Liver (tissue), 9 donors: ENCODE data around the gene RAB9B. TPM values are rescaled to one million over a fixed set of nuclear protein-coding genes. Genes with fewer than 3 reads are reported as not detected.

ENCODE experiments used
- DNase-seq: peaks from one replicate; pipeline ENCODE4 v3.0.0-alpha.2; 2017; ENCODE audit warnings: low spot score
- H3K27ac ChIP-seq, 2 donors: one replicate each; pipeline ENCODE4 v1.7.0; 2013; ENCODE audit warnings: inconsistent platforms in 2 of 2, low read length in 2 of 2, control low read depth in 1 of 2, low read depth in 1 of 2, mild to moderate bottlenecking in 1 of 2
- H3K27me3 ChIP-seq, 4 donors: one replicate each; pipeline versions ENCODE4 v1.6.1 to v1.7.0; 2013; ENCODE audit warnings: low read length in 3 of 4, inconsistent platforms in 1 of 4, mild to moderate bottlenecking in 1 of 4, moderate library complexity in 1 of 4; ENCODE audit not compliant: control insufficient read depth in 4 of 4, insufficient read depth in 4 of 4
- H3K36me3 ChIP-seq, 4 donors: one replicate each; pipeline versions ENCODE4 v1.6.1 to v1.7.0; 2013; ENCODE audit warnings: low read length in 3 of 4, mild to moderate bottlenecking in 3 of 4, low read depth in 1 of 4, moderate library complexity in 1 of 4; ENCODE audit not compliant: control insufficient read depth in 4 of 4, insufficient read depth in 3 of 4
- H3K4me1 ChIP-seq, 4 donors: one replicate each; pipeline versions ENCODE4 v1.6.1 to v1.7.0; 2013; ENCODE audit warnings: low read length in 3 of 4, mild to moderate bottlenecking in 3 of 4, moderate library complexity in 1 of 4; ENCODE audit not compliant: control insufficient read depth in 4 of 4, insufficient read depth in 4 of 4
- H3K4me3 ChIP-seq, 3 donors: one replicate each; pipeline versions ENCODE4 v1.6.1 to v1.7.0; 2013; ENCODE audit warnings: low read length in 3 of 3, control low read depth in 1 of 3, low read depth in 1 of 3, mild to moderate bottlenecking in 1 of 3
- H3K9ac ChIP-seq, 2 donors: one replicate each; pipeline ENCODE4 v1.7.0; 2013; ENCODE audit warnings: low read length in 2 of 2, mild to moderate bottlenecking in 2 of 2, moderate library complexity in 2 of 2, control low read depth in 1 of 2, low read depth in 1 of 2
- H3K9me3 ChIP-seq, 4 donors: one replicate each; pipeline versions ENCODE4 v1.6.1 to v1.7.0; 2013; ENCODE audit warnings: low read length in 3 of 4; ENCODE audit not compliant: control insufficient read depth in 4 of 4
- CTCF ChIP-seq: fragments of 150-350 bp; IDR thresholded peaks from 2 replicates; pipeline ENCODE4 v1.5.1; 2017; ENCODE audit warnings: improper control_type of control experiment, low read depth, low read length; ENCODE audit not compliant: missing input control
- FOXA1 ChIP-seq: IDR thresholded peaks from 2 replicates; pipeline ENCODE4 v1.6.1; 2016; ENCODE audit warnings: antibody characterized with exemption
- FOXA2 ChIP-seq: IDR thresholded peaks from 2 replicates; pipeline ENCODE4 v1.6.1; 2016; ENCODE audit warnings: antibody characterized with exemption
- GABPA ChIP-seq, 2 donors: IDR thresholded peaks in 1 of 2; conservative IDR thresholded peaks in 1 of 2; 2 replicates each; pipeline ENCODE4 v1.6.1; 2016; ENCODE audit warnings: antibody characterized with exemption in 2 of 2, mild to moderate bottlenecking in 1 of 2, moderate library complexity in 1 of 2
- HNF4A ChIP-seq, 2 donors: conservative IDR thresholded peaks; 2 replicates each; pipeline ENCODE4 v1.6.1; 2016; ENCODE audit warnings: antibody characterized with exemption in 2 of 2, mild to moderate bottlenecking in 2 of 2
- HNF4G ChIP-seq: IDR thresholded peaks from 2 replicates; pipeline ENCODE4 v1.6.1; 2016; ENCODE audit warnings: antibody characterized with exemption
- JUND ChIP-seq, 2 donors: IDR thresholded peaks; 2 replicates each; pipeline ENCODE4 v1.6.1; 2016; ENCODE audit warnings: antibody characterized with exemption in 2 of 2
- MAX ChIP-seq: IDR thresholded peaks from 2 replicates; pipeline ENCODE4 v1.6.1; 2016; ENCODE audit warnings: antibody characterized with exemption
- NR2F2 ChIP-seq: IDR thresholded peaks from 2 replicates; pipeline ENCODE4 v1.6.1; 2016; ENCODE audit warnings: antibody characterized with exemption
- REST ChIP-seq: IDR thresholded peaks from 2 replicates; pipeline ENCODE4 v1.6.1; 2016; ENCODE audit warnings: antibody characterized with exemption, mild to moderate bottlenecking
- RXRA ChIP-seq, 2 donors: IDR thresholded peaks; 2 replicates each; pipeline ENCODE4 v1.6.1; 2017 to 2018; ENCODE audit warnings: antibody characterized with exemption in 2 of 2, mild to moderate bottlenecking in 1 of 2
- SP1 ChIP-seq: IDR thresholded peaks from 2 replicates; pipeline ENCODE4 v1.6.1; 2018; ENCODE audit warnings: antibody characterized with exemption, mild to moderate bottlenecking
- TAF1 ChIP-seq: conservative IDR thresholded peaks from 2 replicates; pipeline ENCODE4 v1.6.1; 2016; ENCODE audit warnings: antibody characterized with exemption, mild to moderate bottlenecking
- ZBTB33 ChIP-seq: IDR thresholded peaks from 2 replicates; pipeline ENCODE4 v1.6.1; 2016; ENCODE audit warnings: antibody characterized with exemption
- WGBS: extraction: QIAGEN DNeasy Blood & Tissue Kit; methylation state at CpG from one replicate; pipeline ENCODE4 v1.1.7; 2013; 5-methylcytosine and 5-hydroxymethylcytosine counted together
- polyA plus RNA-seq, 2 donors: library from polyadenylated mRNA; stranded (reverse) in 1 of 2; unstranded in 1 of 2; fragments of 200-250 nt in 1 of 2; fragments of >200 nt in 1 of 2; fragmentation: Nextera tagmentation in 1 of 2; extraction: Ambion mirVana in 1 of 2; gene quantifications; one replicate each; pipeline versions ENCODE4 v1.2.1 to v1.2.3, GENCODE V29; 2013 to 2015
- total RNA-seq, 2 donors: library from RNA; depleted of rRNA; stranded (reverse); fragments of >200 nt; gene quantifications; one replicate each; pipeline ENCODE4 v1.2.3, GENCODE V29; 2014
- donor health status: healthy.
- donor health status: healthy.
- donor health status: healthy.
- donor health status: healthy.
- donor health status: healthy.

RAB9B gene
- total and polyA plus RNA-seq, 4 donors = 0.07 to 0.51 (median 0.23) TPM

GRCh38 chrX:103791826-103792485 lies 40.1 kb downstream of the RAB9B start:
- no peak for DNase-seq
- no peaks in the 10 kb centered on the region for H3K36me3 ChIP-seq
- TF ChIP-seq CTCF (no peak), TAF1 (no peak), ZBTB33 (no peak), NR2F2 (no peak), REST (no peak), GABPA (IDR thresholded peaks at IDR 0.05 in 1 of 2, conservative IDR thresholded peaks at IDR 0.05 in 1 of 2) (no peak), MAX (no peak), FOXA2 (no peak), JUND (IDR thresholded peaks at IDR 0.05) (no peak), FOXA1 (no peak)
- peaks cover 0 to 7% (median 2%) of the 10 kb centered on the region in 4 donors for H3K27me3 ChIP-seq
- H3K9ac ChIP-seq = no peak overlapping the region
- H3K4me3 ChIP-seq = no peak overlapping the region
- H3K4me1 ChIP-seq = no peaks in the 10 kb centered on the region
- WGBS = 70% methylated on average over 2 of the region's 2 CpGs
- H3K27ac ChIP-seq = no peak overlapping the region
- H3K9me3 ChIP-seq = no peaks in the 10 kb centered on the region

- peaks cover 0 to 7% (median 2%) of the 10 kb centered on the region in 4 donors for H3K27me3 ChIP-seq
- TF ChIP-seq RXRA (IDR thresholded peaks at IDR 0.05) = no peak
- TF ChIP-seq CTCF = no peak
- no peak for TF ChIP-seq SP1
- no peak for TF ChIP-seq HNF4G
- no peak for TF ChIP-seq HNF4A (conservative IDR thresholded peaks at IDR 0.05)
- no peak for TF ChIP-seq JUND (IDR thresholded peaks at IDR 0.05)
- no peak for TF ChIP-seq REST
- no peak for TF ChIP-seq GABPA (IDR thresholded peaks at IDR 0.05 in 1 of 2, conservative IDR thresholded peaks at IDR 0.05 in 1 of 2)
- WGBS = 76% methylated on average over 4 of the region's 4 CpGs
- H3K27ac ChIP-seq = no peak overlapping the region
- DNase-seq = no peak
- no peak overlapping the region for H3K9ac ChIP-seq
- H3K4me3 ChIP-seq = no peak overlapping the region
- H3K9me3 ChIP-seq = no peaks in the 10 kb centered on the region
- no peaks in the 10 kb centered on the region for H3K4me1 ChIP-seq
- H3K36me3 ChIP-seq = no peaks in the 10 kb centered on the region
Observed at GRCh38 chrX:103791228-103791627, 40.8 kb downstream of the RAB9B start.
